Skeletal muscle tissue (tissue), 4 donors: ENCODE results near the gene CMC4. TPM values are rescaled to one million over a fixed set of nuclear protein-coding genes. Genes with fewer than 3 reads are reported as not detected.

Experiments
- H3K27ac ChIP-seq: one replicate; pipeline ENCODE4 v1.7.0; 2013; ENCODE audit warnings: mild to moderate bottlenecking, low read depth, low read length, inconsistent platforms
- H3K27me3 ChIP-seq, 3 donors: one replicate each; pipeline ENCODE4 v1.7.0; 2013; ENCODE audit warnings: low read length in 3 of 3; ENCODE audit not compliant: control insufficient read depth in 3 of 3, insufficient read depth in 3 of 3
- H3K36me3 ChIP-seq, 3 donors: one replicate each; pipeline ENCODE4 v1.7.0; 2013; ENCODE audit warnings: low read length in 3 of 3; ENCODE audit not compliant: control insufficient read depth in 3 of 3, insufficient read depth in 3 of 3
- H3K4me1 ChIP-seq, 3 donors: one replicate each; pipeline ENCODE4 v1.7.0; 2013; ENCODE audit warnings: low read length in 3 of 3, mild to moderate bottlenecking in 3 of 3; ENCODE audit not compliant: control insufficient read depth in 3 of 3, insufficient read depth in 3 of 3
- H3K4me3 ChIP-seq, 3 donors: one replicate each; pipeline ENCODE4 v1.7.0; 2013; ENCODE audit warnings: low read length in 3 of 3
- H3K9ac ChIP-seq, 3 donors: one replicate each; pipeline ENCODE4 v1.7.0; 2013; ENCODE audit warnings: low read length in 3 of 3, mild to moderate bottlenecking in 3 of 3, moderate library complexity in 2 of 3, low read depth in 1 of 3
- H3K9me3 ChIP-seq, 3 donors: one replicate each; pipeline ENCODE4 v1.7.0; 2013; ENCODE audit warnings: low read length in 3 of 3; ENCODE audit not compliant: control insufficient read depth in 3 of 3
- total RNA-seq: library from RNA; depleted of rRNA; stranded (reverse); fragments of >200 nt; gene quantifications from one replicate; pipeline ENCODE4 v1.2.3, GENCODE V29; 2014
- donor health status: Osteomylitis.

CMC4 gene
- 6.8 TPM for total RNA-seq

GRCh38 chrX:155070975-155071693 is at the start of gene CMC4, which contains the start of the genes BRCC3 and MTCP1:
Gene CMC4, minus strand, starts transcription at chrX:155071136. Its CDS starts 7,113 bp downstream, at chrX:155064023.
Gene BRCC3, plus strand, starts transcription at chrX:155071508. Its CDS starts 20 bp downstream, at chrX:155071528.
Gene MTCP1, minus strand, starts transcription at chrX:155071136. Its CDS starts 5,126 bp downstream, at chrX:155066010.
- Histone ChIP-seq H3K36me3 (peaks cover 0 to 11% (median 7%) of the 10 kb centered on the region in 3 donors), H3K4me3 (peak within 1 kb of the TSS; percentile 78 to 79 (median 78)), H3K4me1 (peaks cover 0 to 5% (median 2%) of the 10 kb centered on the region in 3 donors), H3K9ac (peak within 1 kb of the TSS; percentile 71 to 85 (median 79)), H3K27ac (peak within 1 kb of the TSS; percentile 78), H3K27me3 (no peaks in the 10 kb centered on the region), H3K9me3 (no peaks in the 10 kb centered on the region)

- Histone ChIP-seq H3K4me3 (no peak overlapping the region), H3K9me3 (no peaks in the 10 kb centered on the region), H3K27ac (no peak overlapping the region), H3K4me1 (no peaks in the 10 kb centered on the region), H3K36me3 (peaks cover 0 to 5% (median 4%) of the 10 kb centered on the region in 3 donors), H3K27me3 (no peaks in the 10 kb centered on the region), H3K9ac (no peak overlapping the region)
These were observed 44.4 kb upstream of the CMC4 start for GRCh38 chrX:155115174-155115819.

- Histone ChIP-seq H3K4me1 (no peaks in the 10 kb centered on the region), H3K9me3 (no peaks in the 10 kb centered on the region), H3K27ac (no peak overlapping the region)
These were observed 42.2 kb upstream of the CMC4 start for GRCh38 chrX:155113097-155113496.

GRCh38 chrX:155112171-155112570 is 41.2 kb upstream of the CMC4 start:
- no peaks in the 10 kb centered on the region for H3K27me3 ChIP-seq
- H3K9me3 ChIP-seq: no peaks in the 10 kb centered on the region
- no peak overlapping the region for H3K9ac ChIP-seq
- H3K4me3 ChIP-seq: no peak overlapping the region
- no peak overlapping the region for H3K27ac ChIP-seq
- peaks cover 0 to 4% (median 0%) of the 10 kb centered on the region in 3 donors for H3K36me3 ChIP-seq
- no peaks in the 10 kb centered on the region for H3K4me1 ChIP-seq

More at GRCh38 chrX:155113097-155113496, 42.2 kb upstream of the CMC4 start:
- Histone ChIP-seq H3K27me3 (no peaks in the 10 kb centered on the region), H3K4me3 (no peak overlapping the region), H3K9ac (no peak overlapping the region), H3K36me3 (peaks cover 0 to 4% (median under 1%) of the 10 kb centered on the region in 3 donors)

GRCh38 chrX:155108427-155108826 is 37.5 kb upstream of the CMC4 start:
- H3K36me3 ChIP-seq: no peaks in the 10 kb centered on the region
- no peaks in the 10 kb centered on the region for H3K4me1 ChIP-seq
- H3K27ac ChIP-seq: no peak overlapping the region
- H3K9me3 ChIP-seq: no peaks in the 10 kb centered on the region
- no peak overlapping the region for H3K9ac ChIP-seq
- no peak overlapping the region for H3K4me3 ChIP-seq
- no peaks in the 10 kb centered on the region for H3K27me3 ChIP-seq

- Histone ChIP-seq H3K27me3 (no peaks in the 10 kb centered on the region), H3K4me1 (no peaks in the 10 kb centered on the region), H3K4me3 (no peak overlapping the region)
These were observed 35.0 kb upstream of the CMC4 start for GRCh38 chrX:155105919-155106318.

GRCh38 chrX:155094468-155095061 is 23.6 kb upstream of the CMC4 start:
- H3K9ac ChIP-seq: no peak overlapping the region
- no peaks in the 10 kb centered on the region for H3K4me1 ChIP-seq
- H3K4me3 ChIP-seq: no peak overlapping the region
- no peaks in the 10 kb centered on the region for H3K9me3 ChIP-seq
- no peaks in the 10 kb centered on the region for H3K27me3 ChIP-seq
- peaks cover 0 to 9% (median under 1%) of the 10 kb centered on the region in 3 donors for H3K36me3 ChIP-seq
- H3K27ac ChIP-seq: no peak overlapping the region

More at GRCh38 chrX:155105919-155106318, 35.0 kb upstream of the CMC4 start:
- H3K36me3 ChIP-seq: no peaks in the 10 kb centered on the region
- no peak overlapping the region for H3K27ac ChIP-seq
- H3K9me3 ChIP-seq: no peaks in the 10 kb centered on the region
- no peak overlapping the region for H3K9ac ChIP-seq

- Histone ChIP-seq H3K9ac (no peak overlapping the region), H3K4me3 (no peak overlapping the region), H3K36me3 (peaks cover 0 to 18% (median 2%) of the 10 kb centered on the region in 3 donors), H3K27me3 (no peaks in the 10 kb centered on the region), H3K4me1 (no peaks in the 10 kb centered on the region), H3K9me3 (no peaks in the 10 kb centered on the region), H3K27ac (no peak overlapping the region)
These were observed 16.2 kb upstream of the CMC4 start for GRCh38 chrX:155086961-155087735.

GRCh38 chrX:155086202-155086840 is 15.4 kb upstream of the CMC4 start:
- Histone ChIP-seq H3K4me1 (no peaks in the 10 kb centered on the region), H3K4me3 (no peak overlapping the region), H3K27ac (no peak overlapping the region), H3K9me3 (no peaks in the 10 kb centered on the region), H3K36me3 (peaks cover 0 to 18% (median 2%) of the 10 kb centered on the region in 3 donors), H3K9ac (no peak overlapping the region), H3K27me3 (no peaks in the 10 kb centered on the region)
